Measurements from ENCODE around the gene EPHB3.

EPHB3 gene

GRCh38 chr3:184564685-184565385, 3.2 kb downstream of the EPHB3 start:
- DNase-seq (ENCODE audit: low read depth) = no peak

DNA sequence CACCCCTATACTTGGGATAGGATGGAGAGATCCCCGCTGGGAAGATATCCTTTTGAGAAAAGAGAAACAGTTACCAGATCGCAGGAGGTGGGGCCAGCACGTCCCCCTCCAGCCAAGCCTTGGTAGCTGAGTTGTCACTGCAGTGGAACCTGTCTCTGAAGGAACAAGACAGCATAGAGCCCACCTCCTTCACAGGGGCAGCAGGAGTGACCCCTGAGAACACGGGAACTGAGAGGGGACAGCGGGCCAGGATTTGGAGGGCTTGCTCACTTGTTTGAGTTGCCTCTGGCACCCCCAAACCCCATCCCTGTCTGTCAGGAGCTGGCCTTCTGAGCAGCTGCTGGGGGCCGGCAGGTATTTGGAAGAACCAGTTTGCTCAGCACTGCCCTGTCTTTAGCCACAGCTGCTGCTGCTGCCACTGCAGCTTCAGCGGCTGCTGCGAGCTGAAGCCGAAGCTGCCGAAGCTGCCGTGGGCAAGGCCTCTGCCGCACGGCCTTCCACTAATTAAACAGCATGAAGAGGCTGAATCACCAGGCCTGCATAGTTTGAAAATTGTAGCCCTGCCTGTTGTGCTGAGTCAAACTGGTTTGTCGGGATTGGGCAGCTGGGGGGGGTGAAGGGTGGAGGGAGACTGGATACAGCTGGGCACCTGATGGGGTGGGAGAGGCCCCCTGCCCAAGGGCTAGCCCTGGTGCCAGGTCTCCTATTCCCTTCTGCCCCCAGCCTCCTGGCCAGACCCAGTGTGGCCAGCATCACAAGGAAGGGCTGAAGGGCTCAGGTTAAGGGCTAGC, 4.0 kb downstream of the EPHB3 start:
- DNase-seq (ENCODE audit: low read depth) = peak; percentile 76

GRCh38 chr3:184566441-184567414, 5.1 kb downstream of the EPHB3 start:
- no peak for DNase-seq (ENCODE audit: low read depth)

- no peak for DNase-seq (ENCODE audit: low read depth)
Measured at GRCh38 chr3:184567946-184568559, 6.5 kb downstream of the EPHB3 start.

DNA sequence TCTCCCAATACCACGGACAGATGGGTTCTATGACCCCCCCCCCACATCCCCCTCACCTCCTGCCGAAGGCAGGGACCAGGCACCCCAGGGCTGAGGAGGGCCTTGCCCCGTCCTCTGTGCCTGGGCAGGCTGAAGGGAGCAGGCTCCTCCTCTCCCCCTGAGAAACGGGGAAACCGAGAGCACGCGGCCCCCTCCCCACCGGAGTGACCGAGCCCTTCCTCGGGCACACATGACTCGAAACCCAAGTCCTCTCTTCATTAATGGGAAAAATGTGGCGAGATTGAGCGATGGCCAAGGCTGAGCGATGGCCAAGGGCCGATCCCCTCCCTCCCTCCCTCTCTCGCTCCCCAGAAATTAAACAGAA, 7.0 kb downstream of the EPHB3 start:
- no peak for DNase-seq (ENCODE audit: low read depth)

DNA sequence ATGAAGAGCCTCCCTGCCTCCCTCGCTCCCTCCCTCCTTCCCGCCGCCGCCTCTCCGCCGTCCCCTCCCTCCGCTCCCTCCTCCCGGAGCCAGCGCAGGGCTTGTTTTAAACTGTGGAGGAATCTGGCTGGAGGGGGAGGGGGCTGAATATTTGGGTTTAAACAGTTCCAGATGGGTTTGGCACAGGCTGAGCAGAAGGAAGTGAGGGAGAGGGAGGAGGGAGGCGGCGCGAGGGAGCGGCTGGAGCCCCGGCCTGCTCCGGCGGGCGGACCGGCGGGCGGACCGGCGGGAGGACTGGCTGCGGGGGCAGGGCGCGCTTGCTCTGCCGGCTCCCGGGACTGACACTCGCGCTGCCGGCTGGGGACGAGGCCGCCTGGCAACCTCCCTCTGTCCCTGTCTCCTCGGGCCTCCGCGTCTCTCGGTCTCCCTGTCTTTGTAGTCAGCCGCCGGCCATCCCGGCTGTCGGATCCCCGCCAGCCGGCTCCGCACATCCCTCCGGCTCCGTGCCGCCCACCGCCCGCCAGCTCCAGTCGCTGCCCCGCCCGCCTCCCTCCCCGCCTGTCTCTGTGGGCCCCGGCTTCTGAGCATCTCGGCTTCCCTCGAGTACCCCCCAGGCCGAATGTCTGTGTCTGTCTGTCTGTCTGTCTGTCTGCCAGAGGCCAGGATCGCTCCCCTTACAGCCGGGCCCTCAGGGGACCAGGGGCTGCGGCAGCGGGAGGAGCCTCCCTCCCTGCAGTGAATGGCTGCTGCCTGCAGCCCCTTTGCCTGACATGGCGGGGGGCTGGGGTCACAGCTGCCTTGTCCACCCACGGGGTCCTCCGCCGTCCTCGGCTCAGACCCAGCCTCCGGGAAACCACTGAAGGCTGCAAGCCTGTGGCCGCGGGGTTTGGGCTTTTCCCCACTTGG, 7.6 kb downstream of the EPHB3 start:
- peak; percentile 98 for DNase-seq (ENCODE audit: low read depth)

DNA sequence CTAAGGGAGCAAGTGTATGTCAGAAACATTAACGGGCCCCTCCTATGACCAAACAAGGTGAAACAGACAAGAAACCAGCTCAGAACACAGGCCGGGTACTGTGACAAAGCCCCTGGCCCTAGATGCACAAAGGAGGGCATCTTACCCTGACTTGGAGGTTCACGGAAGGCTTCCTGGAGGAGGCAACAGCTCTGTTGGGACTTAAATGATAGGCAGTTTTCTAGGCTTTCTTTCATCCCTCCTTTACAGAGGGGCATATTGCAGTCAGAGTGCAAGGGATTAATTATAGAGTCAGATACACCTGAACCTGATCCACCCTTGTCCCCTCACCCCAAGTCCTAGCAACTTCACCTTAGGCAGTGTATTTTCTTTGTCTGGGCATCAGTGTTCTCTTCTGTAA, 8.4 kb downstream of the EPHB3 start:
- no peak for DNase-seq (ENCODE audit: low read depth)

- no peak for DNase-seq (ENCODE audit: low read depth)
Measured at GRCh38 chr3:184570489-184570888, 8.9 kb downstream of the EPHB3 start.

- DNase-seq (ENCODE audit: low read depth) = no peak
Measured at GRCh38 chr3:184571750-184572377, 10.3 kb downstream of the EPHB3 start.

DNA sequence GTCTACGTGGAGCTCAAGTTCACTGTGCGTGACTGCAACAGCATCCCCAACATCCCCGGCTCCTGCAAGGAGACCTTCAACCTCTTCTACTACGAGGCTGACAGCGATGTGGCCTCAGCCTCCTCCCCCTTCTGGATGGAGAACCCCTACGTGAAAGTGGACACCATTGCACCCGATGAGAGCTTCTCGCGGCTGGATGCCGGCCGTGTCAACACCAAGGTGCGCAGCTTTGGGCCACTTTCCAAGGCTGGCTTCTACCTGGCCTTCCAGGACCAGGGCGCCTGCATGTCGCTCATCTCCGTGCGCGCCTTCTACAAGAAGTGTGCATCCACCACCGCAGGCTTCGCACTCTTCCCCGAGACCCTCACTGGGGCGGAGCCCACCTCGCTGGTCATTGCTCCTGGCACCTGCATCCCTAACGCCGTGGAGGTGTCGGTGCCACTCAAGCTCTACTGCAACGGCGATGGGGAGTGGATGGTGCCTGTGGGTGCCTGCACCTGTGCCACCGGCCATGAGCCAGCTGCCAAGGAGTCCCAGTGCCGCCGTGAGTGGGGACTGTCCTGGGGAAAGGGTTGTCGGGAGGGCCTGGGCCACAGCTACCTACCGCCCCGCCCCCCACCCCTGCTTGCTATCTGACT, 11.2 kb downstream of the EPHB3 start:
- DNase-seq (ENCODE audit: low read depth) = no peak

DNA sequence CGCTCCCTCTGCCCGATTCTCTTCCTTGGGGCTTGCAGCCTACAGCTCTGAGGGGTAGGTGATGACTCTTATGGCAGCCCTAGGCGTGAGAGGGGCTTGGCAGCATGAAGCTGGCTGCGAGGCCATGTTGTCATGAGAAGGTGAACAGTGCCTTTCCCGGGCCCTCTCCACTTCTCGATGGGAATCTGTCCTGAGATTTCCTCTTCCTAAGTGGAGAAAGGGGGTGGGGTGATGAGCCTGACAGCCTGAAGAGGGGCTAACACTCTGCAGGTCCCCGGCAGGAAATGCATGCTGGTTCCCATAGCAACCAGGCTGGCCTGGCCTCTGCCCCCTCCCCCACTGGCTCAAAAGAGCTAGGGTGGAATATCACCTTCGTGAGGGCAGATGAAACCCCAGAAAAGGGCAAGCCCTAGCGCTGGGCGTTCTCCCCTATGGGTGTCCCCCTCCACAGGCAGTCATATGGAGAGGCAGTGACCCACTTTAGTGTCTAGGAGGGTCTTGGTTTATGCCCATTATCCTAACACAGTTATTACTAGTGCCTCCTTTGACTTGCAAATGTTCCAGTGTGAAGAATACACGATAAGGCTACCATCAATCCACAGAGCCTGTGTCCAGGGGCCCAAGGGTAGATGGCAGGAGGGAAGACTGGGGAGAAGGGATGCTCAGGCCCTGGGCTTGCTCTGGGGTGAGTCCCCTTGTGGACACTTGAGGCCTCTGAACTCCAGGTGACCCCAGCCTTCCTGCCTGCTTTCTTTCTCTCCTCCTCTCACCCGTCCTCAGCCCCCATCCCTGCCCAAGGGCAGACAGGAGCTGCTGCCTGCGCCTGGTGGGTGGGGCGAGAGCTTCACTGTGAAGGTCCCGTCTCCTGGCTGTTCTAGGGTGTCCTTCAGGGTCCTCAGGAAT, 13.2 kb downstream of the EPHB3 start:
- no peak for DNase-seq (ENCODE audit: low read depth)

DNA sequence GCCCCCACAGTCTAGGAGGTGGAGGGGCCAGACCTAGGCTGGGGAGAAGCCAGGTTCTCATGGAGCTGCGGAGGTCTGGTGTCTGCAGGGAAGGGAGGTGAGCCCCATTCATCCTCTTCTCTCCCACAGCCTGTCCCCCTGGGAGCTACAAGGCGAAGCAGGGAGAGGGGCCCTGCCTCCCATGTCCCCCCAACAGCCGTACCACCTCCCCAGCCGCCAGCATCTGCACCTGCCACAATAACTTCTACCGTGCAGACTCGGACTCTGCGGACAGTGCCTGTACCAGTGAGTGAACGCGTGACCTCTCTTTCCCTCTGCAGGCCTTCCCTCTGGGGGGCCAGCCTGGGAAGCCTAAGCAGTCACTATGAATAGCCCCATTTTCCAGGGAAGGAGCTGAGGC, 14.1 kb downstream of the EPHB3 start:
- DNase-seq (ENCODE audit: low read depth) = no peak

DNA sequence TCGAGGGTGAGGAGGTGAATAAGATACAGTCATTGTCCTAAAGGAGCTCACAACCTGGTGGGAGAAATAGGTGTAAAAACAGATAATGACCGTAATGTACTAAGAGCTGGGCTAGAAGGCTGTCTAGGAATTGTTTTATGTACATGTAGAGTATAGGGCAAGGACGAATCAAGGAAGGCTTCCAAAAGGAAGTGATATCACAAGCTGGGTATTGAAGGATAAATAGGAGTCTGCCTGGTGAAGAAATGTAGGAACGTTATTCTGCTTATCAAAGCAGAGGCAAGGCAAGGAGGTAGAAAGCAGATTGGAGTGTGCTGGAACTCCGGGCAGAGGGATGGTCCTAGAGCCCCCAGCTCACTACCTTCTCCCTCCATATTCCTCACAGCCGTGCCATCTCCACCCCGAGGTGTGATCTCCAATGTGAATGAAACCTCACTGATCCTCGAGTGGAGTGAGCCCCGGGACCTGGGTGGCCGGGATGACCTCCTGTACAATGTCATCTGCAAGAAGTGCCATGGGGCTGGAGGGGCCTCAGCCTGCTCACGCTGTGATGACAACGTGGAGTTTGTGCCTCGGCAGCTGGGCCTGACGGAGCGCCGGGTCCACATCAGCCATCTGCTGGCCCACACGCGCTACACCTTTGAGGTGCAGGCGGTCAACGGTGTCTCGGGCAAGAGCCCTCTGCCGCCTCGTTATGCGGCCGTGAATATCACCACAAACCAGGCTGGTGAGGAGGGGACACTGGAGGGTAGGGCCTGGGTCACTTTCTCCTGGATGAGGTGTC, 15.1 kb downstream of the EPHB3 start:
- DNase-seq (ENCODE audit: low read depth) = no peak

GRCh38 chr3:184577546-184577945, 16.0 kb downstream of the EPHB3 start:
- DNase-seq (ENCODE audit: low read depth) = no peak

- no peak for DNase-seq (ENCODE audit: low read depth)
Measured at GRCh38 chr3:184578218-184578617, 16.6 kb downstream of the EPHB3 start.

DNA sequence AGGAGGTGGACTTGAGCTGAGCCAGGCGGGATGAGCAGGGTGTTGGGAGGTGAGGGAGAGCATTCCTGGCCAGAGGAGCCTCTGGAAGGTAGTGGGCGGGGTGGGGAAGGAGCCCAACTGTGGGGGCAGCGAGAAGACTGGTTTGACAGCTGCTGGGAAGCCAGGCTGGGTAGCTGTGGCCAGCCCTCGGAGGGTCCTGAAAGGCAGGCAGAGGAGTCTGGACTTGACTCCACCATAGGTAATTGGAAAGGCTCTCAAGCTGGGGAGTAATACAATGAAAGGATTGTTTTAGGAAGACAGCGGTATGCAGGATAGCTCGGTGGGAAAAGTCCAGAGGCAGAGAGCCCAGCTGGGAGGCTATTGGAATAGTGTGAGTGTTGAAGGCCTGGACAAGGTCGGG, 17.2 kb downstream of the EPHB3 start:
- no peak for DNase-seq (ENCODE audit: low read depth)

- DNase-seq (ENCODE audit: low read depth) = no peak
Measured at GRCh38 chr3:184579513-184579912, 17.9 kb downstream of the EPHB3 start.

GRCh38 chr3:184580376-184580775, 18.8 kb downstream of the EPHB3 start:
- DNase-seq (ENCODE audit: low read depth) = no peak

Data from fibroblast of gingiva (primary cell).